ENCODE results near the gene TRAP1. TPM values are rescaled to one million over a fixed set of nuclear protein-coding genes. Genes with fewer than 3 reads are reported as not detected.

The TRAP1 gene
- total RNA-seq, 1 donor from 2014 or later: 299 TPM

GRCh38 chr16:3695610-3696369 lies 21.5 kb downstream of the TRAP1 start:
- Mint-ChIP-seq H3K4me3 (ENCODE audit: low read depth) (no peak overlapping the region), H3K4me1 (ENCODE audit: low read depth) (peaks cover 3% of the 10 kb centered on the region)
- no peak for DNase-seq (ENCODE audit: low spot score)

GRCh38 chr16:3694051-3694450 lies 23.3 kb downstream of the TRAP1 start:
- Mint-ChIP-seq H3K4me3 (ENCODE audit: low read depth) (no peak overlapping the region), H3K4me1 (ENCODE audit: low read depth) (peaks cover 7% of the 10 kb centered on the region), H3K27ac (no peak overlapping the region), H3K9me3 (no peaks in the 10 kb centered on the region), H3K27me3 (ENCODE audit: low read depth) (no peaks in the 10 kb centered on the region), H3K36me3 (ENCODE audit: low read depth) (peaks cover 24% of the 10 kb centered on the region)
- intact Hi-C loops (cut with micrococcal nuclease): no loop called here
- no peak for DNase-seq (ENCODE audit: low spot score)

More at GRCh38 chr16:3695610-3696369, 21.5 kb downstream of the TRAP1 start:
- no peaks in the 10 kb centered on the region for H3K9me3 Mint-ChIP-seq
- intact Hi-C loops (cut with micrococcal nuclease): no loop called here
- H3K27ac Mint-ChIP-seq: no peak overlapping the region
- peaks cover 17% of the 10 kb centered on the region for H3K36me3 Mint-ChIP-seq (ENCODE audit: low read depth)
- H3K27me3 Mint-ChIP-seq (ENCODE audit: low read depth): no peaks in the 10 kb centered on the region

GRCh38 chr16:3691761-3692160 lies 25.6 kb downstream of the TRAP1 start:
- Mint-ChIP-seq H3K4me3 (ENCODE audit: low read depth) (no peak overlapping the region), H3K27ac (no peak overlapping the region), H3K9me3 (no peaks in the 10 kb centered on the region), H3K27me3 (ENCODE audit: low read depth) (no peaks in the 10 kb centered on the region), H3K4me1 (ENCODE audit: low read depth) (peaks cover 6% of the 10 kb centered on the region), H3K36me3 (ENCODE audit: low read depth) (peaks cover 36% of the 10 kb centered on the region)
- intact Hi-C loops (cut with micrococcal nuclease): no loop called here
- no peak for DNase-seq (ENCODE audit: low spot score)

GRCh38 chr16:3690980-3691720 lies 26.2 kb downstream of the TRAP1 start:
- Mint-ChIP-seq H3K9me3 (no peaks in the 10 kb centered on the region), H3K27ac (no peak overlapping the region), H3K4me1 (ENCODE audit: low read depth) (peaks cover 6% of the 10 kb centered on the region), H3K4me3 (ENCODE audit: low read depth) (no peak overlapping the region), H3K27me3 (ENCODE audit: low read depth) (no peaks in the 10 kb centered on the region), H3K36me3 (ENCODE audit: low read depth) (peaks cover 34% of the 10 kb centered on the region)
- DNase-seq (ENCODE audit: low spot score): no peak
- intact Hi-C loops (cut with micrococcal nuclease): loop anchor here (1.0 kb wide), 1 partner anchor 188 kb away; no protein-coding TSS in a partner anchor

- Mint-ChIP-seq H3K27ac (no peak overlapping the region), H3K4me3 (ENCODE audit: low read depth) (no peak overlapping the region), H3K36me3 (ENCODE audit: low read depth) (peaks cover 40% of the 10 kb centered on the region), H3K27me3 (ENCODE audit: low read depth) (no peaks in the 10 kb centered on the region), H3K9me3 (no peaks in the 10 kb centered on the region), H3K4me1 (ENCODE audit: low read depth) (peaks cover 6% of the 10 kb centered on the region)
- DNase-seq (ENCODE audit: low spot score): peak; percentile 74
- intact Hi-C loops (cut with micrococcal nuclease): loop anchor here (1.0 kb wide), 1 partner anchor 189 kb away; no protein-coding TSS in a partner anchor
Measured at GRCh38 chr16:3690470-3690928, 26.8 kb downstream of the TRAP1 start.

- no peaks in the 10 kb centered on the region for H3K27me3 Mint-ChIP-seq (ENCODE audit: low read depth)
- no peak overlapping the region for H3K27ac Mint-ChIP-seq
- peaks cover 6% of the 10 kb centered on the region for H3K4me1 Mint-ChIP-seq (ENCODE audit: low read depth)
- H3K36me3 Mint-ChIP-seq (ENCODE audit: low read depth): peaks cover 40% of the 10 kb centered on the region
- intact Hi-C loops (cut with micrococcal nuclease): loop anchor here (1.0 kb wide), 1 partner anchor 190 kb away; no protein-coding TSS in a partner anchor
- no peak overlapping the region for H3K4me3 Mint-ChIP-seq (ENCODE audit: low read depth)
- no peaks in the 10 kb centered on the region for H3K9me3 Mint-ChIP-seq
- DNase-seq (ENCODE audit: low spot score): no peak
Measured at GRCh38 chr16:3689731-3690130, 27.6 kb downstream of the TRAP1 start.

- H3K9me3 Mint-ChIP-seq: no peaks in the 10 kb centered on the region
- H3K27me3 Mint-ChIP-seq (ENCODE audit: low read depth): no peaks in the 10 kb centered on the region
- intact Hi-C loops (cut with micrococcal nuclease): no loop called here
- no peak overlapping the region for H3K4me3 Mint-ChIP-seq (ENCODE audit: low read depth)
- no peak for DNase-seq (ENCODE audit: low spot score)
- peaks cover 6% of the 10 kb centered on the region for H3K4me1 Mint-ChIP-seq (ENCODE audit: low read depth)
- peaks cover 49% of the 10 kb centered on the region for H3K36me3 Mint-ChIP-seq (ENCODE audit: low read depth)
- no peak overlapping the region for H3K27ac Mint-ChIP-seq
Measured at GRCh38 chr16:3687792-3688191, 29.5 kb downstream of the TRAP1 start.

- H3K4me3 Mint-ChIP-seq (ENCODE audit: low read depth): no peak overlapping the region
Measured at GRCh38 chr16:3687021-3687420, 30.3 kb downstream of the TRAP1 start.

GRCh38 chr16:3681206-3681605 lies 36.1 kb downstream of the TRAP1 start:
- no peak overlapping the region for H3K27ac Mint-ChIP-seq

More at GRCh38 chr16:3687021-3687420, 30.3 kb downstream of the TRAP1 start:
- no peaks in the 10 kb centered on the region for H3K27me3 Mint-ChIP-seq (ENCODE audit: low read depth)
- H3K4me1 Mint-ChIP-seq (ENCODE audit: low read depth): peaks cover 6% of the 10 kb centered on the region
- DNase-seq (ENCODE audit: low spot score): no peak
- intact Hi-C loops (cut with micrococcal nuclease): no loop called here
- H3K27ac Mint-ChIP-seq: no peak overlapping the region
- peaks cover 56% of the 10 kb centered on the region for H3K36me3 Mint-ChIP-seq (ENCODE audit: low read depth)
- H3K9me3 Mint-ChIP-seq: no peaks in the 10 kb centered on the region

GRCh38 chr16:3677994-3678393 lies 39.3 kb downstream of the TRAP1 start:
- intact Hi-C loops (cut with micrococcal nuclease): no loop called here
- Mint-ChIP-seq H3K4me3 (ENCODE audit: low read depth) (no peak overlapping the region), H3K27ac (no peak overlapping the region), H3K4me1 (ENCODE audit: low read depth) (no peaks in the 10 kb centered on the region), H3K27me3 (ENCODE audit: low read depth) (no peaks in the 10 kb centered on the region), H3K9me3 (no peaks in the 10 kb centered on the region), H3K36me3 (ENCODE audit: low read depth) (peaks cover 75% of the 10 kb centered on the region)
- DNase-seq (ENCODE audit: low spot score): no peak

More at GRCh38 chr16:3681206-3681605, 36.1 kb downstream of the TRAP1 start:
- no peak overlapping the region for H3K4me3 Mint-ChIP-seq (ENCODE audit: low read depth)
- peaks cover 69% of the 10 kb centered on the region for H3K36me3 Mint-ChIP-seq (ENCODE audit: low read depth)
- intact Hi-C loops (cut with micrococcal nuclease): no loop called here
- H3K27me3 Mint-ChIP-seq (ENCODE audit: low read depth): no peaks in the 10 kb centered on the region
- H3K9me3 Mint-ChIP-seq: no peaks in the 10 kb centered on the region
- DNase-seq (ENCODE audit: low spot score): no peak
- no peaks in the 10 kb centered on the region for H3K4me1 Mint-ChIP-seq (ENCODE audit: low read depth)

GRCh38 chr16:3675601-3676130 lies 41.7 kb downstream of the TRAP1 start:
- Mint-ChIP-seq H3K4me1 (ENCODE audit: low read depth) (peaks cover 4% of the 10 kb centered on the region), H3K27me3 (ENCODE audit: low read depth) (no peaks in the 10 kb centered on the region), H3K27ac (no peak overlapping the region), H3K9me3 (no peaks in the 10 kb centered on the region), H3K4me3 (ENCODE audit: low read depth) (no peak overlapping the region), H3K36me3 (ENCODE audit: low read depth) (peaks cover 70% of the 10 kb centered on the region)
- intact Hi-C loops (cut with micrococcal nuclease): no loop called here
- DNase-seq (ENCODE audit: low spot score): no peak

- no peaks in the 10 kb centered on the region for H3K9me3 Mint-ChIP-seq
- no peak overlapping the region for H3K4me3 Mint-ChIP-seq (ENCODE audit: low read depth)
- peaks cover 70% of the 10 kb centered on the region for H3K36me3 Mint-ChIP-seq (ENCODE audit: low read depth)
- no peak overlapping the region for H3K27ac Mint-ChIP-seq
- intact Hi-C loops (cut with micrococcal nuclease): no loop called here
- H3K27me3 Mint-ChIP-seq (ENCODE audit: low read depth): no peaks in the 10 kb centered on the region
- H3K4me1 Mint-ChIP-seq (ENCODE audit: low read depth): peaks cover 5% of the 10 kb centered on the region
- DNase-seq (ENCODE audit: low spot score): no peak
Measured at GRCh38 chr16:3674513-3675295, 42.6 kb downstream of the TRAP1 start.
